ENCODE results near the gene CBFA2T3.

The CBFA2T3 gene

GRCh38 chr16:88972349-88972748 lies 4.7 kb downstream of the CBFA2T3 start:
- TF ChIP-seq CTCF (IDR thresholded peaks at IDR 0.05), result no peak
- no peaks in the 10 kb centered on the region for H3K9me3 Mint-ChIP-seq
- H3K4me3 Mint-ChIP-seq, result no peak overlapping the region
- DNase-seq, result peak; percentile 40
- peaks cover 42% of the 10 kb centered on the region for H3K4me1 Mint-ChIP-seq
- H3K36me3 Mint-ChIP-seq (ENCODE audit: low read depth), result no peaks in the 10 kb centered on the region
- H3K27me3 Mint-ChIP-seq (ENCODE audit: low read depth, poor library complexity), result no peaks in the 10 kb centered on the region
- H3K27ac Mint-ChIP-seq, result no peak overlapping the region

GRCh38 chr16:88971371-88972097 lies 5.5 kb downstream of the CBFA2T3 start:
- H3K27me3 Mint-ChIP-seq (ENCODE audit: low read depth, poor library complexity), result no peaks in the 10 kb centered on the region
- no peak for TF ChIP-seq CTCF (IDR thresholded peaks at IDR 0.05)
- no peak overlapping the region for H3K4me3 Mint-ChIP-seq
- peaks cover 38% of the 10 kb centered on the region for H3K4me1 Mint-ChIP-seq
- H3K27ac Mint-ChIP-seq, result no peak overlapping the region
- no peaks in the 10 kb centered on the region for H3K36me3 Mint-ChIP-seq (ENCODE audit: low read depth)
- no peaks in the 10 kb centered on the region for H3K9me3 Mint-ChIP-seq
- no peak for DNase-seq

DNA sequence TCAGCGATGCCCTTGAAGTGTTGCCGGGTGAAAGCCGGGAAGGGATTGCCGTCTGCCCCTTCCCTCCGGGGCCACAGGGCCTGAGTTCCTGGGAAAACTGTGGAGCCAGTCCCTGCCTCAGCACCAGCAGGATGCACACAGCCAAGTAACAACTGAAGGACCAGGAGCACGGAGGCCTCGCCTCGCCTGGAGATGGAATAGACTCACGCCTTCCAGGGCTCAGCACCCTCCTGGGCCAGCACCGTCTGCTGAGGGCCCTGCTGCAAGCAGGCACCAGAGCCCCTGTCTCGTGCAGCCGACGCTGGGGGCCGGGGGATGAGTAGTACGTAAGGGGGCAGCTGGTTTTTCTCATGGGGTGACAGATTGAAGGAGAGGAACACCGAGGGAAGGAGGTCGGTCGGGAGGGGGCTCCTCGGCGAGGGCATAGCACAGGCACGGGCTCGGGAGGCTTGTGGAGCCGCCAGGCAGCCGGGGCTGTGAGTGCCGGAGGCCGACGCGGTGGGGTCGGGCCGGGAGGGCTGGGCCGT lies 6.4 kb downstream of the CBFA2T3 start:
- TF ChIP-seq CTCF (IDR thresholded peaks at IDR 0.05), result no peak
- Mint-ChIP-seq H3K9me3 (no peaks in the 10 kb centered on the region), H3K27ac (peak overlapping the region; percentile 57), H3K36me3 (ENCODE audit: low read depth) (no peaks in the 10 kb centered on the region), H3K27me3 (ENCODE audit: low read depth, poor library complexity) (no peaks in the 10 kb centered on the region), H3K4me3 (peak overlapping the region; percentile 44), H3K4me1 (peaks cover 38% of the 10 kb centered on the region)
- no peak for DNase-seq

- Mint-ChIP-seq H3K9me3 (no peaks in the 10 kb centered on the region), H3K27me3 (ENCODE audit: low read depth, poor library complexity) (peaks cover under 1% of the 10 kb centered on the region), H3K4me1 (peaks cover 36% of the 10 kb centered on the region), H3K27ac (no peak overlapping the region), H3K36me3 (ENCODE audit: low read depth) (no peaks in the 10 kb centered on the region), H3K4me3 (no peak overlapping the region)
- no peak for DNase-seq
- TF ChIP-seq CTCF (IDR thresholded peaks at IDR 0.05), result no peak
These were observed 7.0 kb downstream of the CBFA2T3 start for GRCh38 chr16:88970050-88970449.

GRCh38 chr16:88969361-88969831 lies 7.6 kb downstream of the CBFA2T3 start:
- H3K9me3 Mint-ChIP-seq, result no peaks in the 10 kb centered on the region
- H3K4me1 Mint-ChIP-seq, result peaks cover 33% of the 10 kb centered on the region
- H3K4me3 Mint-ChIP-seq, result no peak overlapping the region
- peak; percentile 40 for DNase-seq
- H3K27me3 Mint-ChIP-seq (ENCODE audit: low read depth, poor library complexity), result peaks cover 7% of the 10 kb centered on the region
- H3K27ac Mint-ChIP-seq, result no peak overlapping the region
- H3K36me3 Mint-ChIP-seq (ENCODE audit: low read depth), result no peaks in the 10 kb centered on the region
- no peak for TF ChIP-seq CTCF (IDR thresholded peaks at IDR 0.05)

Data from nephron progenitor cell (in vitro differentiated cells).